ENCODE results near the gene PUSL1.

Gene PUSL1

DNA sequence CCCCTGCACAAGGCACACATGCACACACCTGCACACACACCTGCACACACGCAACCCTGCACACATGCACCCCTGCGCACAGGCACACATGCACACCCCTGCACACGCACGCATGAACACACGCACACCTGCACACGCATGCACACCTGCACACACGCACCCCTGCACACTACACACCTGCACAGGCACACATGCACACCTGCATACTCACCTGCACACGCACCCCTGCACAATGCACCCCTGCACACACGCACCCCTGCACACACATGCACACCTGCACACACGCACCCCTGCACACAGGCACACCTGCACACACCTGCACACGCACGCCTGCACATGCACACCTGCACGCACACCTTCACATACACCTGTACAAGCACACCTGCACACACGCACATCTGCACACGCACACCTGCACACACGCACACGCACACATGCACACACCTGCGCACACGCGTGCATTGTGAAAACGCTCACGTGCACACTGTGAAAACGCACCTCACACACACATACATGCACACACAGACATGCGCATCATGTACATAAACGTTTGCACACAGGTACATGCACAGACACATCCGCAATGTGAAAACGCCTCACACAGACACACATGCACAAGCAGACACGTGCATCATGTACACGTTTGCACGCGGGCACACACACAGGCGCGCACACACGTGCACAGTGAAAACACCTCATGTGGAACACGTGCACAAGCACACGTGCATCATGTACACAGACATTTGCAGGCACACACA is 32.6 kb downstream of the PUSL1 start:
- DNase-seq (ENCODE audit: low spot score) = no peak

- no peak for DNase-seq (ENCODE audit: low spot score)
Observed at GRCh38 chr1:1341549-1342021, 33.2 kb downstream of the PUSL1 start.

DNA sequence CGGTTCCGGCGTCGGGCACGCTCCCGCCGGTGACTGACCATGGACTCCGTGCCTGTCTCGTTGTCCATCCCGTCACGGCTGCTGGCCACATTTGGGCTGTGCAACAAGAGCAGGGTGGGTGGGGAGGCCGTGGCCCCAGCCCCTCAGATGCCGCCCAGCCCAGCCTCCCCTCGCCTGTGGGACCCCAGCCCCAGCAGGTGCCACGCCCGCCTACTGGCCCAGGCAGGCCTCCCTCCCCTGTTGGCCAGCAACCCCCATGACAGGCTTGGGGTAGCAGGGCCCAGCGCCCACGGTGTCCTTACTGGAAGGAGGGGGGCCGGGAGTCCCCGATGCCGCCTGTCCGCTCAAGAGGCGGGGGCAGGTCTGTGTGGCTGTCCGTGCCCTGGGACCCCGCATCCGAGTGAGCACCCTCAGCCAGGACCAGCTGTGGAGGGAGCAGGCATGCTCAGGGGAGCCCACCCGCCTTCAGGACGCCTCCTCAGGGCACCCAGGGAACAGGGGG is 33.7 kb downstream of the PUSL1 start:
- no peak for DNase-seq (ENCODE audit: low spot score)

DNA sequence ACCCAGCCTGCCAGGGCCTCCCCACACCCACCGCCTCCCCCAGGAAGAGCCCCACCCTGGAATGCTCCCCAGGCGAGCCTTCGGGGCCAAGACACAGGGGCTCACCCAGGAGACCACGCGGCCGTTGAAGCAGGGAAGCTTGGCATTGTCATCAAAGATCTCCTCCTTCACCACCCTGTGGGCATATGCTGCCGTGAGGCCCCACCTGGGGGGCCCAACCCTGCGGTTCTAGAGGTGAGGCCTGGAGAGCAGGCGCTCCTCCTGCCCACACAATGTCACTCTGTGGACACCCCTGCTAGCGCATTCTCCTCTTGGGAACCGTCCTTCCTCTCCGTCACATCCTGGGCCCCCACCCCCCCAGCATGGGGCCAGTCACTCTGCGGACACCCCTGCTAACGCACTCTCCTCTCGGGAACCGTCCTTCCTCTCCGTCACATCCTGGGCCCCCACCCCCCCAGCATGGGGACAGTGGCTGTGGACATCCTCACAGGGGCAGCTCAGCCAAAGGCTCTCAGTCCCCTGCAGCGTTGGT is 34.3 kb downstream of the PUSL1 start:
- no peak for DNase-seq (ENCODE audit: low spot score)

DNA sequence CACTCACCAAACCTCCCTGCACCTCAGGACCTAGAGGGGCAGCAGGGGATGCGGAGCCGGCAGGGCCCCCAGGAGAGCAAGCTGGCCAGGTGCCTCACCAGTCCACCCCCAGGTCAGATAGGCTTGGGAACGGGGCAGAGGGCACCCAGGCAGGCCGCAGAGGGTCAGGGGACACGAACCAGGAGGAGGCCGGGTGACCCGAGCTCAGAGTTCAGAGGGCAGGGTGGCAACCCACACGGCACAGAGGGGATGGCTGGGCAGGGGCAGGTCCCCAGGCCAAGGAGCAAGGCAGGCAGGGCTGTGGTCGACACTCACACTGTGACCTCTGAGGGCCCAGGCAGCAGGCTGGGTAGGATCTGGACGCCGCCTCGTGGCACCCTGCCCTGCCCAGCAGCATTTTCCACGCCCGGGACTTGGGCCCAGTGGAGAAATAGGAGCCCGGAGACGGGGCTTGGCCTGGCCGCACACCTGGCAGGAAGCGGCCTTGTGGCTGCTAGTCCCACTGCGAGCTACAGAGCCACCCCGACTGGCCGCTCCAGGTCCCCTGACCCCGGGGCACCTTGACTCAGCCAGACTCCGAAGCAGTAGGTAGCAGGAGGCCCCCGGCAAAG is 35.5 kb downstream of the PUSL1 start:
- DNase-seq (ENCODE audit: low spot score) = no peak

DNA sequence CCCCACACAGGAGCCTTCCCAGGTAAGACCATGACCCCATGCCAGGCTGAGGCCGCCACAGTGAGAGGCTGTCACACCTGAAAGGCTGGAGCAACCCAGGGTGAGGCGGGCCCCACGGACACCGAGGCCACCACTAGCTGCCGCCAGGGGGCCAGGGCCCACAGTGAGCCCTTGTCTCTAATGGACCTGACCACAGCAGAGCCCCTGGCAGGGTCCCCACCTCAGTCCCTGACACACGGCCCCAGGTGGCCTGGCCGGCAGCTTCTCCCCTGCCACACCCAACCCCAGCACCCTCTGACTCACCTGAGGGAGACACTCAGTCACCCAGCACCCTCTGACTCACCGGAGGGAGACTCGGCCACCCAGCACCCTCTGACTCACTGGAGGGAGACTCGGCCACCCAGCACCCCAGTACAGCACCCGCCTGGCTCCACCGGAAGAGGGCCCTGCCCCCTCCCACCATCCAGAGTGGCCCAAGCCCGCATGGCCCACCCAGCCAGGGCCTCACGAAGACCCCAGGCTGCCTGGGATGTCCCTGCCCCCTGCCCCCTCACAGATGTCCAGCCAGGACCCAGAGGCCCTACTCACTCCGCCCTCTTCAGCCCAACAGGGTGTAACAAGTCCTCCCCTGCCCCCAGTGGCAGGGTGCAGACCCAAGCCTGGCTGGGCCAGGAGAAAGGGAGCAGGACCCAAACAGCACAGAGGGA is 36.4 kb downstream of the PUSL1 start:
- DNase-seq (ENCODE audit: low spot score) = peak; percentile 95

GRCh38 chr1:1345384-1345783 is 37.0 kb downstream of the PUSL1 start:
- no peak for DNase-seq (ENCODE audit: low spot score)

GRCh38 chr1:1345860-1346500 is 37.6 kb downstream of the PUSL1 start:
- no peak for DNase-seq (ENCODE audit: low spot score)

DNA sequence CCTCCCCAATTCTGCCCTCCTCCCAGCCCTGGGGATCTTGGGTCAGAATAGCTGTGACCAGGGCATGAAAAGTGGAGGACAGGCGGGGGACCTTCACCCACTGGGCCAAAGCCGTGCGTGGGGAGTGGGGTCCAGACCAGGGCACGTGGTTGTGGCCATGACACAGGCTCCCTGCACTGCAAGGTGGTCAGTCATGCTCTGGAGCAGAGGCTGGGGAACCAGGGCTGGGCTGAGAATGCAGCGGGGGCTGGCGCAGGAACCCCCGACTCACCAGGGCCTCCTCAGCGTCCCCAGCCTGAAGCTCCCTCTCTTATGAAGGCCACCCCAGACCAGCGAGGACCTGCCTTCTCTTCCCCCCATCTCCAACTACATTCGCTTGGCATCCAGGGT is 38.1 kb downstream of the PUSL1 start:
- no peak for DNase-seq (ENCODE audit: low spot score)

DNA sequence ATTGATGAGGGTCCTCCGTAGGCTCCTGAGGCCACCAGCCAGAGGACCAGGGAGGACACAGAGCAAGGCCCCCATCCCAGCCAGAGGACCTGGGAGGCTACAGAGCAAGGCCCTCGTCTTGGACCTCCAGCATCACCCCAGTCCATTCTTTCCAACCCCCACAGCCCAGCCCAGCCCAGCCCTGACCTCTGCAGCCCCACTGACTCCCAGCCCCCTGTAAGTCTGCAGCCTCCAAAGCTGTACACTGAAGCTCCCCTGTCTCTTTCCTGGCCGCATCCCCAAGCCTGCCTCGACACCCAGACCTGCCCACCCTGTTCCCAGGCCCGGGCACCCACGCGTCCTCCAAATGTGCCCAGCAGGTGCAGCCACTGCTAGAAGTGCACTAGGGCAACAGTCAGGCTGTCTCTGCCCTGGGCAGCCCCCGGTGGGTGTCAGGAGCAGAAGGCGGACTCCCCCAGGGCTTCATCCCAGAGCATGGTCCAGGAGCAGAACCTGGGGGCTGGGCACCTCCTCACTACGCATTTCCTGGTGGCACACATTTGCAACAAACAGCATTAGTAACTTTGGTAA is 38.7 kb downstream of the PUSL1 start:
- DNase-seq (ENCODE audit: low spot score) = no peak

DNA sequence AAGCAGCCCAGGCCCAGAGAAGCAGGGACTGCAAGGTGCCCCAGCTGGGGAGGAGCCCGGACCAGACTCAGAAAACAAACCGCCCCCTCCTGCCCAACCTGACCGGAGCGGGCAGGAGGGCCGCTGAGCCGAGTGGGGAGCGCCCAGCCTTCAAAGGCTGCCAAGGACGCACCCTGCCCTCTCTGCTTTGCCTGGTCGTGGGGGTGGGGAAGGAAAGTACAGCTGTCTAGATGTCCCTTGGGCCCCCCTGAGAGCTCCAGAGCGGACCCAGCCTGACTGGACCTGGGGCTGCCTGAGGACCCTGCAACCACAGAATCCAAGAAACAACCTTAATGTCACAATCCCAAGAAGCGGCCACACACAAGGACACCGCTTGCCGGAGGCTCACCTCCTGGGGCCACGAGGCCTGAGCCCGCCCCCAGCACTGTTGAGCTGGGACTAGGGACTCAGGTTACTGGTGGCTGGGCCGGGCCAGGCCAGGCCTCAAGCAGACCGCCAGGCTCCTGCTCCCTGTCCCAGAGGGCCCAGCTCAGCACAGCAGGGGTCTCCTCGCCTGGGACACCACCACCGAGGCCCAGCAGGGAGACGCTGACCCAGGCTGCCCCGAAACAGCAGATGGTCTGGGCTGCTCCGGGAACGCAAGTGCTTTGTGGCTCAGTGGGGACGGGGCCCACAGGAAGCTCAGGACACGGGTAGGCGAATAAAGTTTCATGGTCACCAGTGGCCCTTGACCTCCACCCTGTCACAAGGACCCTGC is 39.4 kb downstream of the PUSL1 start:
- peak; percentile 62 for DNase-seq (ENCODE audit: low spot score)

GRCh38 chr1:1348420-1349255 is 40.2 kb downstream of the PUSL1 start:
- peak; percentile 54 for DNase-seq (ENCODE audit: low spot score)

GRCh38 chr1:1349256-1350012 is 41.0 kb downstream of the PUSL1 start, which contains the start of gene DVL1:
TSS of gene DVL1 (minus strand) at chr1:1349418. CDS start at chr1:1349065, 353 bp downstream.
- peak; percentile 72 for DNase-seq (ENCODE audit: low spot score)

GRCh38 chr1:1351511-1352427 is 43.4 kb downstream of the PUSL1 start:
- DNase-seq (ENCODE audit: low spot score) = no peak

GRCh38 chr1:1352786-1353388 is 44.5 kb downstream of the PUSL1 start:
- DNase-seq (ENCODE audit: low spot score) = no peak

- DNase-seq (ENCODE audit: low spot score) = no peak
Observed at GRCh38 chr1:1353389-1354151, 45.2 kb downstream of the PUSL1 start.

Data from kidney tubule cell (primary cell).